Stimulated activated CD8-positive, alpha-beta memory T cell treated with anti-CD3 and anti-CD28 coated beads, Interleukin-7, amount 100 ng/mL, for 48 hours (primary cell): ENCODE data around the gene ZACN.
"Not testable (repeated sequence)": the region's sequence is repeated elsewhere in the genome, so short reads cannot be mapped to it uniquely, and the experiment has no call there.

Experiments
- DNase-seq, 2 donors: peaks; one replicate each; pipeline ENCODE4 v3.0.0-alpha.2; 2020; ENCODE audit warnings: low read depth in 1 of 2; ENCODE audit errors: extremely low read depth in 1 of 2

ZACN gene

DNA sequence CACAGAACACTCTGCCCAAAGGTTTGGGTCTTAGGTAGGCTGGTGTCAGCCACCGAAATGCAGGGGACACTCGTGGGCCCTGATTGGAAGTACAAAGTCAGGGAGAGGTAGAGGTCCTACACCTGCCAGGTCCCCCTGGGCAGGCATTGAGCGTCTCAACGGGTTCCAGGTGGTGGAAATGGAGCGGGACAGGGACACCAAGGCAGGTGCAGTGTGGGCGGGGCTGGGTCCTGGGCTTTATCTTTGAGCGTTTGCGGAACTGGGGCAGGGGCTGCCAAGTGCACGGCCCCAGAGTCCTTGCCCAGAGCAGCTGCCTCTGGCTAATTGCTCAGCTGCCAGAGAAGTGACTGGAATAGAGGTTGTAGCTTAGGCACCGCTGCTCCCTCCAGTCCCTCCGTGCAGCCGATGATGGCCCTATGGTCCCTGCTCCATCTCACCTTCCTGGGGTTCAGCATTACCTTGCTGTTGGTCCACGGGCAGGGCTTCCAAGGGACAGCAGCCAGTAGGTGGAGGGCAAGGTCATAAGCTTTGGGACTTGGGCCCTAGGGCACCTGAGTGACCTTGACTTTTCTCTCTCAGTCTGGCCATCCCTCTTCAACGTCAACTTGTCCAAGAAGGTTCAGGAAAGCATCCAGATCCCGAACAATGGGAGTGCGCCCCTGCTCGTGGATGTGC, at the start of gene ZACN:
Gene ZACN (plus strand): TSS at position 323 of the 675 bp plus-strand sequence. CDS start 83 bp downstream, at position 406.
- no peak for DNase-seq

DNA sequence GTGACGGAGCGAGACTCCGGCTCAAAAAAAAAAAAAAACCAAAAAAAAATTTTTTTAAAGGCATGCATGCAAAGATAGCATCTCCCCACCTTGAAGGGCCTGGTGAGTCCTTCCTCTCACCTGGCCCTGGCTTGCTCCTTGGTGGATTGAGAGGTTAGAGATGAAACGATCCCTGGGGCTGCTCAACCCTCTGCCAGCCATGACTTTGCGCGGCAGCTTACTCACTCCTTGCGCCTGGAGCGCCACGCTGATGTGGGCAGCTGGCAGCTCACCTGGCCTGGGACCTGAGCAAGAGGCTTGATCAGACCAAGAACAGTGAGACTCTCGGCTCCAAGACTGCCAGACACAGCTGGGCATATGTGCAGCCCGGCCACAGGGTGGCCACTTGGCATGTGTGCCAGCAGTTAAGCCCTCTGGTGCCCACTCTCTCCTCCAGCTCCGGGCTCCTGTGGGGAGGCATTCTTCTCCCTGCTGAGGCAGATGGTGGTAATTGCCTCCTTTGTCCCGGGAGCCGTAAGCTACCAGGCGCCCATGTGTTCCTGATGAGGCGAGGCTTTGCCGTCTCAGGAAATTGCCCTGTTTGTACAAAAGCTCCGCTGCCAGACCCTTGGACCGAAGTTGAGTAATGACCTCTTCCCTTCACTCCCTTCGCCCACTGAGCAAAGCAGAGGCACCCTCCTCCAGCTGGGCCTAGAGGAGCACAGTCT, 46.8 kb upstream of the ZACN start:
- DNase-seq: no peak

DNA sequence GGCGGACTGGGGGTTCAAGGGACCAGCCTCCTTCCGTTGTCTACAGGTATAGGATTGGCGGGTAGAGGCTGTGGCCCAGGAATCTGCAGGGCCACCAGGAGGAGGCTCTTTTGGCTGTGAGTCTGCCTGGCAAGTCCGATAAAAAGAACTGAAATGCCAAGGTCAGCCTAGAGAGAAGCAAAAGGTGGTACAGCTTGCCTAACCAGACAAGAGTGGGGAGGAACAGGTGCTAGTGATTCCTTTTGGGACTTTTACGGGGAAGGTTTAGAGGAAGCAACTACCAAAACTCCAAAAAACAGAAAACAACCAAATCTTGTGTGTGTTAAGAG, 46.2 kb upstream of the ZACN start:
- no peak for DNase-seq

DNA sequence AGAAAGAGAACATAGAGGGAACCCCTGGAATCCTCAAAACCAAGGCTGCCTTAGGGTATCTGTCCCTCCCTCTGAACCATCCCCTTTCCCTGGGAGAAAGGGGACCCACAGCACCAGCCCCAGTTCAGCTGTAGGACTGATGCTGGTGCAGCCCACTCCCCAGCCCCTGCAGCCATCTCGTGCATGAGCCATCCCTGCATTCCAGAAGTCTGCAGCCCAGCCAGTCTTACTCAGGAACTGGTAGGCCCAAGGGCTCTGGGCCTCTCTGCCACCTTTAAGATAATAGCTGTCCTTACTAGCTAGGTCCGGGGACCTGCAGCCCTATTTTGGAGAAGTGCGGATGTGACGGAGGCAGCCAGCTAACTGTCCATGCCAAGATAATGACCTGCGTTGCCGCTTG, 45.8 kb upstream of the ZACN start:
- no peak for DNase-seq

DNA sequence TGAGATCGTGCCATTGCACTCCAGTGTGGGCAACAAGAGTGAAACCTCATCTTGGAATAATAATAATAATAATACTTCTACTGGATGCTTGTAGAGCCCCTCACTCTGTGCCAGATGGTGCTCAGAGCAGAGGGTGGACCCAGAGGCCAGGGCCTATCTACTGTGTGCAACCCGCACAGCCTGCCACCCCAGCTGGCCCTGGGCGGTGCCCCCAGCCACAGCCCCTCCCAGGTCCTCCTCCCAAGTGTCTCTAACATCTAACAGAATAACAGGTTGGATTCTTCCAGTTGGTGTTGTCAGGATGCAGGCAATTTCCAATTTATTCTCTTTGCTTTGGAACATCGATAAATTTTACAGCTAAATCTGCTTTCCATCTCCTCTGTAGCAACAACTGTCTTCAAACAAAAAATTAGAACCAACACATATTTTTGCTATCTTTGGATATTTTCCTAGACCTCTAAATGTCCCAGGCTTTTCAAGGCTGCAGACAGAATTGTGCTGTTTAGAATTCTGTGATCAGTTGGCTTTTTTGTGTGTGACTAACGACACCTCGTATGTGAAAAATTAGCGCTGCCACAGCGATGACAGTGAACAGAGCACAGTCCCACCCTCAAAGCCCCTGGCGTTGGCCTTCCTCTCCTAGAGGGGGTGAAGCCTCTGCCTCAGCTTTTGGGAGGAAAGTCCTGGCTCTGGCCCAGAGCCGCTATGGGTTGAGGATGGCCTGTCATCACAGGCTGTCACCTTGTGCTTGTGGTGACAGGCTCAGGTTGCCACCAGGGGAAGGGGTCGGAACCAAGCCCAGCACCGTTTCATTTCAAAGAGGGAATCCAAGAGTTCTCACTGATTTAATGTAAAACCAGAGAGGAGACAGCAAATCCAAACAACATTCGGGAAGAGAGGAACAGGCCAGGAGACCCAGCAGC, 44.3 kb upstream of the ZACN start:
- no peak for DNase-seq

DNA sequence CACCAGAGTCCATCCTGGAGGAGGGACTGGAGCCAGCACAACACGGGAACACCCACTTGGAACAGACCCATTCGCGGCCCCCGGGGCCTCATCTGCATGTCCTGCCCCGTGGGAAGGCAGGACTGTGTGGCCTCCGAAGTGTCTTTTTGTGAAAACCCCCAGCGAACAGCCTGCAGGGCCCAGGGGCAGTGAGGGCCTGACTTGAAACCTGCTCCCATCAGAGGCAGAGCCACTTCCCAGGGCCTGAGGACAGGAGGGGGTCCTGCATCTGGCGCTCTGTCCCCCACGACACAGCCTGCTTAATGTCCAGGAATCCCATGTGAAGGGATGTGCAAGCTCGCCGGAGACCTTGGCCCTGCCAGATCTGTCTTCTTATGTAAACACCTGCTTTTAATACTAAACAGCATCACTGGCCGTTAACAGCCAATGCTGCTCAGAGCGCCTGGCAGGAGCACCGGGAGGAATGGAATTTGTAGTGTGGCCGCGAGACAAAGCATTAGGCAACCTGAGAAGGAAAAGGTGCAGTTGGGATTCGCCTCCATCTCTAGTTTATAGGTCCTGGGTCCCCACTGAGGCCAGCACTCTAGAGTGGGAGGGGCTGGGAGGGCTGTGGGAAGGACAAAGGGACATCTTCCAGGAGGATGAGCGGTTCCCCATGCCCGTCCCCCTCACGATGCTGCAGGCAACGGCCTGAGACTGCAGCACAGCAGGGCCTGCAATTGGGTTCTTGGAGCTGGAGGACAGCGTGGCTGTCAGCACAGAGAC, 42.3 kb upstream of the ZACN start:
- DNase-seq: no peak

DNA sequence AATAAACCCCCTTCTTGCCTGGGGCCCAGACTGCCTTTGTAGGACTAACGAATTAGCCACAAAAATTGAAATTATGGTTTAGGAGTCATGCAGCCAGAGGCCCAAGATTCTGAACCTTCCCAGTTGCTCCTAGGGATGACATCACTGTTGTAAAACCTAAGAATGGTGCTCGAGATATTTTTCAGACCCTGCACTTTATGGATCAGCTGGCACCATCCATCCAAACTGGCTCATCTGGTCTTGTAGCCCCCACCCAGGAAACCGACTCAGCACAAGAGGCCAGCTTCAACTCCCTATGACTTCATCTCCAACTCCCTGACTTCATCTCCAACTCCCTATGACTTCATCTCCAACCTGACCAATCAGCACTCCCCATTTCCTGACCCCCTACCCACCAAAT, 40.9 kb upstream of the ZACN start:
- no peak for DNase-seq

DNA sequence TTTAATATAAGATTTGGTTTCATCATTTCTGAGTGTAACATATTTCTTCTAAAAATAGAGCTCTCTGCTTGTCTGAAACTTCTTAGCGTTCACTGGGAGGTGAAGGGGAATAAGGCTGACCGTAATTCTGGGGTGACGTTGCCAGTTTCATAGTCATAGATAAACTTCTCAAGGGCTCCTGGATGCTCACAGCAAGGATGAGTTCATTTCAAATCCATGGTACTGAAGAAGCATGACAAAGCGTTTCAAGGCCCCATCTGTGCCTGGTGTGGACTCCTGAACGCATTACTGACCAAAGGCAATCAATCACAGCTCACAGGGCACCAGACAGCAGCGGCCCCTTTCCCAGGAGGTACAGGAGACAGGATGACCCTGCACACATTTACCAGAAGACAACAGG, 39.9 kb upstream of the ZACN start:
- no peak for DNase-seq

DNA sequence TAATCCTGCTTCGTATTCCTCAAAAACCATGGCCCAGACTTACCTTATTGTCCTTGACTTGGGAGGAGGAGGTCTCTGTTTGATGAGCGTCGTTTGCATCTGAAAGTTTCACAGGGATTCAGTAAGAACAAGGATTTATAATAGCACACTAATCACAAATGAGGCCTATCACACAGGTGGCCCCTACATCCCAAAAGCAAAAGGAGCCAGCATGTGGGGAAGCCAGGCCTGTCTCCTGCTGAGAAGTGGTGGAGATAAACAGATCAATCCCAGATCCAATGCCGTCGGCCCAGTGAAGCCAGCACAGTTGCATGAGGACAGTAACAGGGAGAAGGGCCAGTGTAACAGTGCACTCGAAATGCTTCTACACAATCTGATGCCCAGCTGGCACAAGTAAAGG, 38.6 kb upstream of the ZACN start:
- no peak for DNase-seq

DNA sequence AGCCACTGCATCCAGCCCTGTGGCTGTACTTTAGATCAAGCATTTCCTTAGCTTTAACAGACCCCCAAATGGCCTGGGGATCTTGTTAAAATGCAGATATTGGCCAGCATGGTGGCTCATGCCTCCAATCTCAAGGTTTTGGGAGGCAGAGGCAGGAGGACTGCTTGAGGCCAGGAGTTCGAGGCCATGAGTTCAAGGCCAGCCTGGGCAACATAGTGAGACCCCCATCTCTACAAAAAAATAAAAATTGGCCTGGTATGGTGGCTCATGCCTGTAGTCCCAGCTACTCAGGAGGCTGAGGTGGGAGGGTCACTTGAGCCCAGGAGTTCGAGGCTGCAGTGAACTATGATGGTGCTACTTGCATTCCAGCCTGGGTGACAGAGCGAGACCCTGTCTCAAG, 36.1 kb upstream of the ZACN start:
- not testable (repeated sequence) for DNase-seq

DNA sequence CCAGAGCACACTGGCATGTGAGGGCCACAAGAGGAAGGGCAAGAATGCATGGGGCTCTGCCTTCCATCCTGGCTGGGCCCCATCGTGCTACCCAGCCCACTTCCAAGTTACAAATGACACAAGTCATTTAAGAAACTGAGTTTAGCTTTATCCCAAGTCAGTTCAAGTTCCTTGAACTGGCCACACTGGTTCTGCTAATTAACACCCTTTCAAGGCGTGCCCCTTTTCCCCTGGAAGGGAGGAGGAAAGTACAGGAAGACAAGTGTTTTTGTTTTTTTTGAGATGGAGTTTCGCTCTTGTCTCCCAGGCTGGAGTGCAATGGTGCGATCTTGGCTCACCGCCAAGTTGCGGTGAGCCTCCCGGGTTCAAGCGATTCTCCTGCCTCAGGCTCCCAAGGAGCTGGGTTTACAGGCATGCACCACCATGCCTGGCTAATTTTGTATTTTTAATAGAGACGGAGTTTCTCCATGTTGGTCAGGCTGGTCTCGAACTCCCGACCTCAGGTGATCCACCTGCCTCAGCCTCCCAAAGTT, 34.4 kb upstream of the ZACN start:
- not testable (repeated sequence) for DNase-seq

DNA sequence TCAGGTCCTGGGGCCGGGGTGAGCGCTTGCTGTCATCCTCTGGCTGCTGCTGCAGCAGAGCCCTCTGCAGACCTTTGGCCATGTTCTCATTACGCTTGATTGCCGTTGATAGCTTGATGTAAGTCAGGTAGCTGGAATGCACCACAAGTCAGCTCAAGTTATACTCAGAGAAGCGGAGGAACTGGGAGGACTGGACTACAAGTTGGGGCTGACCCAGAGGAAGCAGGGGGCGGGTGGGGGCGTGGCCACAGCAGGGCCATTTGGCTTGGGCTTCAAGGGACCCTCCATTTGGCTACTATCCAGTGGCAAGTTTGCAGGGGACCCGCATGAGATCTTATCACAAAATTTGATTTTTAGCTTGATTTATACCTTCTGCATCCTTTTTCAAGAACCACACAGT, 32.9 kb upstream of the ZACN start:
- DNase-seq: no peak

DNA sequence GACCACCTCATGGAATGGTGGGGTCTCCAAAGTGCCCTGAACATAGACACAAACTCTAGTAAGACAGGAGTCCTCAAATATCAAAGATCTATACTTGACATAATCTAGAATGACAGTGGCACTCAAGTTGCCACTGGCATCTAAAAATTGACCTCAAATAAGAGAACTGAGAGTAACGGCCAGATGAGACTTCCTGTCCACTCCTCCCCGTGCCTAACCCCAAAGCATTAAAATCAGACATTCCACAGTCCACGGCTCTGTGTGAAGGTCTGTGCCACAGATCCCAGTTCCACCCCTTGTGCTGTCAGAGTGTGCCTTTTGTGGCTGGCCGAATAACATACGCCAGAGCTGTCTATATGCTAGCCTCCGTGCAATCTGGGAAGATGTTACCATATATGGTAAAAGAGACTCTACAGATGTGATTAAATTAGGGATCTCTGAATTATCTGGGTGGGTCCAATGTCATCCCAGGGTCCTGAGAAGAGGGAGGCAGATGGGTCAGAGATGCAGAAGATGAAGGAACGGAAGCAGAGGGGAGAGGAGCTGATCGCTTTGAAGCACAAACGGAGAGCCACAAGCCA, 30.9 kb upstream of the ZACN start:
- DNase-seq: no peak

DNA sequence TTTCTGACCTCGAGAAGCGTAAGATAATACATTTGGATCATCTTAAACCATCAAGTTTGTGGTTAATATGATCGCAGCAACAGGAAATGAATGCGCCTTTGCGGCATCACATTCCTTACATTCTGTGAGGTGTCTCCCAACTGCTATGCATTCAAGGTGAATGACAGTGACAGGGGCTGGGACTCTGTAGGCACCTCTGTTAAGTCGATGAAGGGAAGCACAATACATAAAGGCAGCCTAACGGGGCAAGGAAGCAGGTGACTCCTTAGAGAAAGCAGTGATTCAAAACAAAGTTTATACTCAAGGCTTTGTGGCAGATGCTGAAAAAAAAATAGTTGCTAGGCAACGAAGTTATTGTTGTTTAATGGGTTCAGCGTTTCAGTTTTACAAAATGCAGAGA, 30.3 kb upstream of the ZACN start:
- no peak for DNase-seq

DNA sequence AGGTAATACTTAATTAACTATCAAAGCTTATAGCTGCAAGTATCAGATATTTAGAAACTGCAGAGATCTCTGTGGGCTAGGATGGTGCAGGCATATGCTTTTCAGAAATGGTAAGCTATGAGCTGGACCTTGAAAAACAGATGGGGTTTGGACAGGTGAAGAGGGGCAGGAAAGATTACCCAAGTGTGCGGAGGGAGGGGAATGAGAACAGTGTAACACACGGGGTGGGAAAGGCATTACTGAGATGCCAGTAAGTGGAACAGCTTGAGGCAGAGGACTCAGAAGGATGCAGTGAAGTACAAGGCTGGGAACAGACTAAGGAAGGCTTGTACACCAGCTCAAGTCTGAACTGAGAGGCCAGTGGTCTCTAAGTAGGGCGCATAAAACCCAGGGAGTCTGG, 29.7 kb upstream of the ZACN start:
- no peak for DNase-seq

DNA sequence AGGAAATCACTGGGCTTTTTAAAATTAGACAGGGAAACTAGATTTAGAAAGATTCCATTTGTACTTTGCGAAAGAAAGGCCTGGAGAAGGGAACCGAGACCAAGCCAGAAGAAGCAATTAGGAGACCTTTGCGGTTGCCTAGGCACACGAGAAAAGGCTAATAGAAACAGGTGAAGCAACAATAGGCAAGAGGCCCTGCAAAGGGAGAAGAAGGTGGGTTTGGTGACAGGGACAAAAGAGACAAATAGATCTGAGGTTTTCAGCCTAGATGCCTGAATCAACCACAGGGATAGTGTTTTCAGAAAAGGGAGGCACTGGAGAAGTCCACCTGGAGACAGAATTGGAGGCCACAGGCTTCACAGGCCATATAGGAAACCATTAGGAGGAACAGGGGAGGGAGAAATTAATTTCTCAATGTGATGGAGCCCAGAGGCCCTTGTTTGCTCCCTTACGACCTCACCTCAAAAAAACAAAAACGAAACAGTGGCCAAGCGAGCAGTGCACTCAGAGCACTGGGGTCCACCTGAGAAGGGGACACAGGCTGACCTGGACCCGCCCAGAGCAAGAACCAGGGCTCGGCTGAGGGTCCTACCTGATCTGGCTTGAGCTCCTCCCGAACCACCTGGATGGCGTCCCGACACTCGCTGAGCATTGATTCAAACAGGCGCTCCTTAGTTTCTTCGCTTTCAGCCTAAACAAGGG, 29.0 kb upstream of the ZACN start:
- no peak for DNase-seq

DNA sequence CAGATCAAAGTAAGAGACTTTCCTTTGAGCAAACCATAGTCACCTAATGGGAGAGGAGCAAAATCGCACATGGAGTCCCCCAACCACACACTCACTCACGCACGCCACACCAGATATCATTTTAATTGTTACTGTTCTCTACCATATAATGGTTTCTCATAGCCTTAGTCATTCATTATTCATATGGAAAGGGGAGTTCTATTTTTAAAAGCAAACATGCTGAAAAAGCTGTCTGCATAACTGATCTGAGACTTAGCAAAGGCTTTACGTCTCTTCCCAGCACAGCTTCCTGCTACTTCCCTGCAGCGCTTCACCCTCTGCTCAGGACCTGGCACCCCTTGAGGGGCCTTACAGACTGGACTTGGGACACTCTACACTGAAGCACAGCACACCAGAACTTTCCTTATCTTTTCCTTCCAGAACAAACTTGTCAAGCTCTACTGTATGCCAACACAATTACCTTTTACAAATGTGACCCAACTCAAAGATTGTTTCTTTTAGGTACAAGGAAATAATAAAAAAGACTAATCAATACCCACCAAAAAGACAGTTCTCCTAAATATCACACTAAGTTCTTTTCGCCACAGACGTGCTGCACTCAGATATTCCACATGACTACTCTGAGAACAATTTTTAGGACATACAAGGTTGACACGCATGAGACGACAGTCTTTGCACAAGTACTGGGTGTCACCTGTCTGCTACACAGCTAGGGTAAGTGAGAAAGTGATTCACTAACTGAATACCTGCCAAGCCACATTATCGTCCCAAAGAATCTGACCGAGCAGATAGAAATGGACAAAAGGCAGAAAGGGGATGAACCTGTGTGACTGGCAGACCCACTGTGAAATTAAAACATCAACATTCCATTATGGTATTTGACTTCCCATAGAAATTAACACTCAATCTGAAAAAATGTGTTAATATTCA, 28.2 kb upstream of the ZACN start:
- no peak for DNase-seq

DNA sequence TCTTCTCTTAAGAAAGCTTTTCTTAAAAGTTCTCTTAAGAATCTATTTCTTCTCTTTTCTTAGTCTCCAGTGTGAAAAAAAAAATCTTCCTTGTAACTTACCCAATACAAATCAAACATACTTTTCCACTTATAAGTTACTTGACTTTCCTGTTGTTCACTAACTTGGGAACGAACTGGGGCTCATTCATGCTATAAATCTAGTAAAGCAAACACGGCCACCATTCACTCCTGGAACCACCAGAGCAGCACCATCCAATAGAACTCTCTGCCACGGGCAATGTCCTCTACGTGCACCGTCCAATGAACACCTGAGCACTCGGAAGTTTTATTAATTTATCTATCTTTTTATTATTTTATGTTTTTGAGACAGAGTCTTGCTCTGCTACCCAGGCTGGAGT, 27.4 kb upstream of the ZACN start:
- no peak for DNase-seq
